Testis (tissue), 2 donors: ENCODE data around the gene MRAP2.

ENCODE experiments used
- CTCF ChIP-seq, 3 experiments: fragments of 450-650 bp in 2 of 3; fragments of 200-600 bp in 1 of 3; sonication (generic) in 1 of 3; IDR thresholded peaks; one replicate each; pipeline ENCODE4 v1.5.1; 2016 to 2019; ENCODE audit warnings: antibody characterized with exemption in 3 of 3, mild to moderate bottlenecking in 2 of 3, moderate library complexity in 1 of 3
- POLR2A ChIP-seq: fragments of 450-650 bp; IDR thresholded peaks from one replicate; pipeline ENCODE4 v1.6.1; 2017; ENCODE audit warnings: antibody characterized with exemption, mild to moderate bottlenecking, moderate library complexity

GRCh38 chr6:84013354-84013753 lies 20.2 kb upstream of the MRAP2 start:
- TF ChIP-seq CTCF (IDR thresholded peaks at IDR 0.05) = no peak
- TF ChIP-seq POLR2A = no peak
